OCI-M2 (cell line): ENCODE results near the gene PCDH11Y.
"Not testable (repeated sequence)": the region's sequence is repeated elsewhere in the genome, so short reads cannot be mapped to it uniquely, and the experiment has no call there.

ENCODE experiments used
- DNase-seq: peaks from one replicate; lab custom pipeline; 2025; ENCODE audit not compliant: unreplicated experiment; lab: John Stamatoyannopoulos, UW

Gene PCDH11Y

GRCh38 chrY:5000057-5000456, at the start of gene PCDH11Y:
TSS of gene PCDH11Y (plus strand) at chrY:5000296. CDS start at chrY:5057100, 56,804 bp downstream.
- DNase-seq: not testable (repeated sequence)

- DNase-seq: not testable (repeated sequence)
Measured at GRCh38 chrY:4967894-4968293, 32.2 kb upstream of the PCDH11Y start.

DNA sequence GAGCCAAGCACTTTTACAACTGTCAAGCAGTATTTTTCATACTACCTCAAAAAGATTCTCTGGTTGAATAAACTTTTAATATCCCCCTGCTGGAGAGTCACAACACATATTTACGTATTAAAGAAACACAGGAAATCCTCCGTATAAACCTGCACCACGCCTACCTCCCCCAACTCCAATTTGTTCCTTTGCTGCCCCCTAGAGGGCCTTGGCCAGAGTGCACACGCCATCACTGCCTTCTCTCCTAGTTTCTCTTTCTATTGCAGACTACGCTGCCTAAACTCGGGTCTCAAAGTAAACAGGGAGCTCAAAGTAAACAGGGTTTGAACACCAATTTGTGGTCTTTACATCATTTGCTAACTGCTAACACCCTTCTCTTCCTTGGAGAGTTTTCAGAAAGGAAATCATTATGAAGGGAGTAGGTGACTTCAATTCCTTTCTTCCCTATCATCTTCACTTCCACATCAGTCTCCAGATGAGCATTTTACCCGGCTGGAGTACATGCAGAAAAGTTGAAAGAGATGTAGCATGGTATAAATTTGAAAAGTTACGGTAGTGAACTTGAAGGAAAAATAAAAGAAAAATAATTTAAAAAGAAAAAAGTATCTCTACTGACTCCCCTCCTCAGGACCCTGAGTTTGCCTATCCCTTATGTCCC, 8.2 kb upstream of the PCDH11Y start:
- not testable (repeated sequence) for DNase-seq

DNA sequence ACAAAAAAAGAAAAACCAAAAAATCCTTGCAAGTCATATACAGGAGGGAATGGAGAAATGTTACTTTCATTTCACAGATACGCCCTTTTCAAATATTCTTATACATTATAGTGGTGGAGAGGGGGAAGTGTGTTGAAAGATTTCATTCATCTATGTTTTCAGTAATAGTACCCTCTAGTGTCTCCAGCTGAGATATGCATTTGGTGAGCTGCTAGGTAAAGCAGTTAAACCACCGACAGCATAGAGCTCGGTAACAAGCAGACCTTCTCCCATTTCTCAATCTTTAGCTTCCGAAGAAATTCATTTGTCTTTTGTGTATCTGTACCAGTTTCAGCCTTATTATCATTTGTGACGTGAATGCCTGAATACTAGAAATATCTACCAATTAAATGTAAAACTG, 5.2 kb upstream of the PCDH11Y start:
- DNase-seq: not testable (repeated sequence)

DNA sequence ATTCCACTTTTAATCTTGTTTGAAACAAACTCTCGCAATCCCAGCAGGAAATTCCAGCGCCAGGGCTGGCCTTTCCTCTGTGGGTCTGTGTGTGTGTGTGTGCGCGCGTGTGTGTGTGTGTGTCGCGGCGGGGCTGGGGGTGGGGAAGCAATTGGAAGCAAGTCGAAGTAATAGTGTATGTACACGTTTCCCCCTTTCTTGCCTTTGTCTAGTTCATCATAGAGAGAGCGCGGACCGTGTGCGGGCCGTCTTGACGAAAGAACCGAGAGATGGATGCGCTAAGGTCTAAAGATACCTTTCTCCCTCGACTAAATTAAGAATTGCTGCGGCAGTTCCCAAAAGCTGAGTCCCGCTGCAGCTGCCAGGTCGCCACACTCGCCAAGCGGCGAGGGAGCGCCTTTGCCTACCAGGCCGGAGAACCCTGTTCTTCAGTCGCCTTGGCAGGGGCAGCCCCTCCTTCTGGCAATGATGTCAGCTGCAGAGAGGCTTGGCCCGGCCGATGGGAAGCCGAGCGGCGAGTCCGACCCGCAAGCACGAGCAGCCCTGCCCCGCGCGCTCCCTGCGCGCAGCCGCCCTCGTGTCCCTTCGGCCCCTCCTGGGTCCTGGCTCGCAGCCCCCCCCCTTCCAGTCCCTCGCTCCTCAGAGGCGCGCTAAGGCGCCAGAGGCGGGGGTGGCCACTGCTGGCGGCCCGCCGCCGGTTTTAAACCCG, 2.5 kb downstream of the PCDH11Y start:
- not testable (repeated sequence) for DNase-seq

GRCh38 chrY:5038972-5039523, 39.0 kb downstream of the PCDH11Y start:
- not testable (repeated sequence) for DNase-seq

DNA sequence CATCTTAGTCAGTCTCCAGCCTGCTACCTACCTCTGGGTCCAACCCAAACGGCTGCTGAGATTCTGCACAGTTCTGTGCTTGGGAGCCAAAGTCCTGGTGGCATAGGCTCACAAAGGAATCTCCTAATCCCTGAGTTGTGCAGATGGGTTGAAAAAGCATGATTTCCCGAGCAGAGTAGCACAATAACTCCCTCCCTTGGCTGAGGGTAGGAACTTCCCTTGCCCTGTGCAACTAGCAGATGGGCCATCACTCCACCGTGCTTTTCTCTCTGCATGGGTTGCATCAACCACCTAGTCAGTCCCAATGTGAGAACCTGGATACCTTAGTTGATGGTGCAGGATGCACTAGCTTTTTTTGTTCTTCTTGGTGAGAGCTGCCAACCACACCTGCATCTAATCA, 82.9 kb downstream of the PCDH11Y start:
- not testable (repeated sequence) for DNase-seq

- DNase-seq: not testable (repeated sequence)
Measured at GRCh38 chrY:5182998-5183397, 182.9 kb downstream of the PCDH11Y start.

GRCh38 chrY:5215116-5215515, 215.0 kb downstream of the PCDH11Y start:
- not testable (repeated sequence) for DNase-seq

DNA sequence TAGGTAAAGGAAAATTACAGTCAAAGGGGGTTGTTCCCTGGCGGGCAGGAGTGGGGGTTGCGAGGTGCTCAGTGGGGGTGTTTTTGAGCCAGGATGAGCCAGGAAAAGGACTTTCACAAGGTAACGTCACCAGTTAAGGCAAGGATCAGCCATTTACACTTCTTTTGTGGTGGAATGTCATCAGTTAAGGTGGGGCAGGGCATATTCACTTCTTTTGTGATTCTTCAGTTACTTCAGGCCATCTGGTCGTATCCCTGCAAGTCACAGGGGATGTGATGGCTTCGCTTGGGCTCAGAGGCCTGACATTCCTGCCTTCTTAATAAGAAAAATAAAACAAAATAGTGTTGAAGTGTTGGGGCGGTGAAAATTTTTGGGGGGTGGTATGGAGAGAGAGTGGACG, 324.8 kb downstream of the PCDH11Y start:
- DNase-seq: not testable (repeated sequence)

DNA sequence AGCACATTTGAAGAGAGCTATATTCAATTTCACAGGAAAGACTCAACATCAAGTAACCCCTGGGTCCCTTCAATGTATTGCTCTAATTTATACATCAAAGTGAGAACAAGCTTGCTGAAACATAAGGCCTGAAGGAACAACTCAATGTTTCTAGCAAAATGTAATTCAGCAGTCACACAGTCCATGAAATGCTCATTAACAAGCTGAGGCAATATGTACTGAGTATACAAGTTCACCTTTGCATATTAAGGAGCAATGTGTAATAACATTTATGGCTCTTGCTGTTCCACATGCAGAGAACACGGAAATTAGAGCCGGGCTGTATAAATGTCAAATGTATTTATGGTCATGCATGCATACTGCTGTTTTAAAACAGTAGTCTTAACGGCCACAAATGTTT, 342.1 kb downstream of the PCDH11Y start:
- not testable (repeated sequence) for DNase-seq

DNA sequence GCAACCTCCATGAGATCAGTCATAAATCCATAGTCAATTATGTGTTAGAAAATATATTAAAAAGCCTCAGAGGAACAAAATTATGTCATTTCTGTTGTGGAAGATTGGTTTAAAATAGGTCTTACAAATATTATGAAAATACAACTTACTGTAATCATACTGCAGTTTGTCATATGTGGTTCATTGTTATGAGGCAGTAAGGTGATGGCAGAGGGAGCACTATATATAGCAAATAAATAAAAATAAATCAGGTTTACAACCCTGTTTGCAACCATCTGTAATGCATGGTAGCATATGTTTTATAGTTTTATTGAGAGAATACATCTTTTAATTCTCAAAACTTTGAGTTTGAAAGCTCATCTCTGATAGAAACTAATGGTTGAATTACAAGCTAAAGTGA, 543.6 kb downstream of the PCDH11Y start:
- not testable (repeated sequence) for DNase-seq

DNA sequence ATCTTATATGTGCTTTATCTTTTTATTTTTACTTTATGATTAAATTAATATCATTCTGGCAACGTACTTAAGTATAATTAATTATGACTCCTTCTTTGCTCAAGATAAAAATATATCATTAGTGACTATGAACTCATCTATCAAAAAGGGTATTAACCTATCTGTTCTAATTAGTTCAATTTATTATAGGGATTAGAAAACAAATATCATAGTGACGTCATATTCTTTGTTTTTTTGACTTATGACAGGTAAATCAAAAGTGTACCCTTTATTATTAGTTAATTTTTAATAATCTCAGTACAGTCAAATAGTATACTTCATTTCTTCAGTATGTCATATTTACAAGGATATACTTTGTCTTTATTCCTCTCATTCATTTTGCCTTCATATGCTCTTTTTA, 638.5 kb downstream of the PCDH11Y start:
- DNase-seq: not testable (repeated sequence)

- DNase-seq: not testable (repeated sequence)
Measured at GRCh38 chrY:5679265-5679664, 679.2 kb downstream of the PCDH11Y start.

GRCh38 chrY:5708727-5709126, 708.6 kb downstream of the PCDH11Y start:
- DNase-seq: not testable (repeated sequence)

GRCh38 chrY:5709788-5710381, 709.8 kb downstream of the PCDH11Y start:
- DNase-seq: not testable (repeated sequence)

GRCh38 chrY:5761403-5761802, 761.3 kb downstream of the PCDH11Y start:
- DNase-seq: not testable (repeated sequence)

DNA sequence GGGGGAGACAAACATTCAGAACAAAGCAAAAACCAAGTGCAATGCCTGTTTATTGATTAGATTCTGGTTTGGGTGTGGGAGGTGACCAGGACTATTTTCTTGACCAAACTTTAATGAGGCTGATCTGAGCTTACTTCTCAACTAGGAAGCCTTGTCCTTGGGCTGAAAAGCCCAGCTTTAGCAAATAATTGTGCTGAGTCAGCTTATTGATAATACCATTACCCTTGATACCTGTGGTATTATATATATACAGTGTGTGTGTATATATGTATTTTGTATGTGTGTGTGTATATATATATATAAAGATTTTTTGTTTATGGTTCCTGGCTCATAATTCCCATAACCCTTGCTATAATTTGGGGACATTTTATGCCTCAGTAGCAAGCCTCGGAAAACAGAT, 776.4 kb downstream of the PCDH11Y start:
- DNase-seq: not testable (repeated sequence)
